Hematopoietic multipotent progenitor cell treated with erythropoietin and hydrocortisone succinate and interleukin-3 and kit ligand, for 6 days (in vitro differentiated cells): Measurements from ENCODE around the gene FBXL15.
A peak's percentile ranks its signal among the peaks of the same experiment; 100 is the strongest.

Experiments used
- DNase-seq: peaks from one replicate; pipeline ENCODE4 v3.0.0-alpha.2; 2015

Gene FBXL15

GRCh38 chr10:102457591-102458150 lies 37.0 kb downstream of the FBXL15 start:
- no peak for DNase-seq

GRCh38 chr10:102458656-102459055 lies 38.0 kb downstream of the FBXL15 start:
- DNase-seq = no peak

DNA sequence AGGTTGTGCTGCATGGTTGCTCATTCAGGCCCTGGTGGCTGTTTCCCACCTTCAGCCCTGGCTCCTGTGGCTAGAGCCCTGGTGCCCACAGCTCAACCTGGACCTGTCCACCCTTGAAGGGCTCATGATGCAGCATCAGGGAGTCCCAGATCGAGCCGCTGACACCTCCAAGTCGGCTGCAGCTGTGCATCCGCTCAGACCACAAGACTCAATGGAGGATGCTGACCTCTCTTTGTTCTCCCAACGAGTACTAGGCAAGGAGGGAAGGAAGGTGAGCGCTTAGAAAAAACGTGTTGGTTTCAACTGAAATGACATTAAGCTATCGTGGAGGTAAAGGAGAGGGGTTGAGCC lies 40.2 kb downstream of the FBXL15 start:
- no peak for DNase-seq

GRCh38 chr10:102461187-102462054 lies 40.8 kb downstream of the FBXL15 start:
- DNase-seq = peak; percentile 97

GRCh38 chr10:102462512-102463054 lies 41.9 kb downstream of the FBXL15 start:
- DNase-seq = no peak

DNA sequence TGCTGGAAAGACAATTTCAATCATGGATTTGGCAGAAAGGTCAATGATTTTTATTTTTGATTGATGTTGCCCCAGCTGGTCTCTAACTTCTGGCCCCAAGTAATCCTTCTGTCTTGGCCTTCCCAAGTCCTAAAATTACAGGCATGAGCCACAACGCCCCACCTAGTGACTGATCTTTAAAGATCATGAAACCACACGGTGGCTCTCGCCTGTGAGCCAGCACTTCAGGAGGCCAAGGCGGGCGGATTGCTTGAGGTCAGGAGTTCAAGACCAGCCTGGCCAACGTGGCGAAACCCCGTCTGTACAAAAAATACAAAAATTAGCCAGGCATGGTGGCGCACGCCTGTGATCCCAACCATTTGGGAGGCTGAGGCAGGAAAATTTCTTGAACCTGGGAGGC lies 43.3 kb downstream of the FBXL15 start:
- DNase-seq = no peak

- no peak for DNase-seq
Measured at GRCh38 chr10:102465466-102465865, 44.8 kb downstream of the FBXL15 start.

GRCh38 chr10:102467318-102467717 lies 46.7 kb downstream of the FBXL15 start:
- no peak for DNase-seq

- peak; percentile 66 for DNase-seq
Measured at GRCh38 chr10:102467971-102468438, 47.4 kb downstream of the FBXL15 start.

GRCh38 chr10:102468683-102469082 lies 48.0 kb downstream of the FBXL15 start:
- no peak for DNase-seq

DNA sequence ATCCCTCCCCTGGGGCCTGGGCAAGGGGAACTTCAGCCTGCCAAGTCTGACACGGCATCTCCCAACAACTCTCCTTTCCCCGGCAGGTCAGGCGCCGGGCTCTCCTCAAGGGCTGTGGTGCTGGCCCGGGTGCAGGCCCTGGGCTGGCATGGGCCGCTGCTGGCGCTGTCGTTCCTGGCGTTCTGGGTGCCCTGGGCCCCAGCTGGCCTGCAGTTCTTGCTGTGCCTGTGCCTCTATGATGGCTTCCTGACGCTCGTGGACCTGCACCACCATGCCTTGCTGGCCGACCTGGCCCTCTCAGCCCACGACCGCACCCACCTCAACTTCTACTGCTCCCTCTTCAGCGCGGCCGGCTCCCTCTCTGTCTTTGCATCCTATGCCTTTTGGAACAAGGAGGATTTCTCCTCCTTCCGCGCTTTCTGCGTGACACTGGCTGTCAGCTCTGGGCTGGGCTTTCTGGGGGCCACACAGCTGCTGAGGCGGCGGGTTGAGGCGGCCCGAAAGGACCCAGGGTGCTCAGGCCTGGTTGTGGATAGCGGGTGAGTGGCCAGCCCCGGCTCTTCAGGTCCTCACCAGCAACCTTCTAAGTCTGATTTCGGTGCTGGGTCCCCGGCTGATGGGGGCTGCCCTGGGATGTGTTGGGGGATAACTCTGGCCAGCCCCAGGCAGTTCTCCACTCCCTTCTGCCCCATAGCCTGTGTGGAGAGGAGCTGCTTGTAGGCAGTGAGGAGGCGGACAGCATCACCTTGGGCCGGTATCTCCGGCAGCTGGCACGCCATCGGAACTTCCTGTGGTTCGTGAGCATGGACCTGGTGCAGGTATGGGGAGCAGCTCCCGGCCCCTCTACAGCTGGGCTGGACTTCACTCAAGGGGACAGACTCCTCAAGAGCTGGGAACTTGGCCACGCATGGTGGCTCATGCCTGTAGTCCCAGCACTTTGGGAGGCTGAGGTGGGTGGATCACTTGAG lies 50.2 kb downstream of the FBXL15 start:
- no peak for DNase-seq
